Esophagus muscularis mucosa (tissue), 4 donors: ENCODE results near the gene LRMDA. TPM values are rescaled to one million over a fixed set of nuclear protein-coding genes. Genes with fewer than 3 reads are reported as not detected.
A peak's percentile ranks its signal among the peaks of the same experiment; 100 is the strongest.

Source experiments
- DNase-seq: peaks from one replicate; pipeline ENCODE4 v3.0.0-alpha.2; 2017; ENCODE audit errors: extremely low spot score
- H3K27ac ChIP-seq, 4 donors: fragments of 200-600 bp; sonication (generic); replicated peaks in 1 of 4; 1 replicate in 3 of 4; 2 replicates in 1 of 4; pipeline ENCODE4 v1.5.1; 2016 to 2019; ENCODE audit warnings: mild to moderate bottlenecking in 1 of 4
- H3K27me3 ChIP-seq, 4 donors: fragments of 200-600 bp; sonication (generic); one replicate each; pipeline versions ENCODE4 v1.5.1 to v1.6.0; 2016 to 2019
- H3K36me3 ChIP-seq, 4 donors: fragments of 200-600 bp; sonication (generic); one replicate each; pipeline ENCODE4 v1.5.1; 2016 to 2019
- H3K4me1 ChIP-seq, 4 donors: fragments of 200-600 bp; sonication (generic); one replicate each; pipeline ENCODE4 v1.5.1; 2016 to 2019
- H3K4me3 ChIP-seq, 4 donors: fragments of 200-600 bp; sonication (generic); 1 replicate in 2 of 4; 2 replicates in 2 of 4; pipeline ENCODE4 v1.5.1; 2016 to 2019; ENCODE audit warnings: mild to moderate bottlenecking in 4 of 4, moderate library complexity in 1 of 4
- H3K9me3 ChIP-seq, 4 donors: fragments of 200-600 bp; sonication (generic); 1 replicate in 3 of 4; 2 replicates in 1 of 4; pipeline ENCODE4 v1.5.1; 2016 to 2019
- EP300 ChIP-seq: sonication (generic); formaldehyde crosslinking; IDR thresholded peaks from one replicate; pipeline ENCODE4 v1.6.1; 2017; ENCODE audit warnings: antibody characterized with exemption
- POLR2A ChIP-seq: fragments of 450-650 bp; IDR thresholded peaks from one replicate; pipeline ENCODE4 v1.6.1; 2017; ENCODE audit warnings: antibody characterized with exemption, moderate library complexity, mild to moderate bottlenecking, low read depth
- POLR2AphosphoS5 ChIP-seq, 2 donors: sonication (generic); formaldehyde crosslinking; IDR thresholded peaks; one replicate each; pipeline ENCODE4 v1.6.1; 2017; ENCODE audit warnings: antibody characterized with exemption in 2 of 2
- WGBS: methylation state at CpG from one replicate; pipeline ENCODE4 v1.1.5; 2018; 5-methylcytosine and 5-hydroxymethylcytosine counted together
- intact Hi-C: fragments of 100-400 bp; cut with DNase I; formaldehyde crosslinking; loops from one replicate; pipeline ENCODE4 v1.15.1; 2023
- total RNA-seq, 4 donors: library from RNA; depleted of rRNA; stranded (reverse); fragments of >200 nt; gene quantifications; one replicate each; pipeline versions ENCODE4 v1.1.0 to v1.2.1, GENCODE V29; 2016
- TF ChIP-seq, protein P1 (sequence below), 3 experiments: fragments of 200-600 bp in 2 of 3; fragments of 450-650 bp in 1 of 3; sonication (generic) in 2 of 3; IDR thresholded peaks; one replicate each; pipeline ENCODE4 v1.5.1; 2017 to 2019; ENCODE audit warnings: antibody characterized with exemption in 3 of 3, mild to moderate bottlenecking in 2 of 3, moderate library complexity in 1 of 3

LRMDA gene
- total RNA-seq, 4 donors from 2014 or later = 14.3 to 34.9 (median 26.5) TPM

DNA sequence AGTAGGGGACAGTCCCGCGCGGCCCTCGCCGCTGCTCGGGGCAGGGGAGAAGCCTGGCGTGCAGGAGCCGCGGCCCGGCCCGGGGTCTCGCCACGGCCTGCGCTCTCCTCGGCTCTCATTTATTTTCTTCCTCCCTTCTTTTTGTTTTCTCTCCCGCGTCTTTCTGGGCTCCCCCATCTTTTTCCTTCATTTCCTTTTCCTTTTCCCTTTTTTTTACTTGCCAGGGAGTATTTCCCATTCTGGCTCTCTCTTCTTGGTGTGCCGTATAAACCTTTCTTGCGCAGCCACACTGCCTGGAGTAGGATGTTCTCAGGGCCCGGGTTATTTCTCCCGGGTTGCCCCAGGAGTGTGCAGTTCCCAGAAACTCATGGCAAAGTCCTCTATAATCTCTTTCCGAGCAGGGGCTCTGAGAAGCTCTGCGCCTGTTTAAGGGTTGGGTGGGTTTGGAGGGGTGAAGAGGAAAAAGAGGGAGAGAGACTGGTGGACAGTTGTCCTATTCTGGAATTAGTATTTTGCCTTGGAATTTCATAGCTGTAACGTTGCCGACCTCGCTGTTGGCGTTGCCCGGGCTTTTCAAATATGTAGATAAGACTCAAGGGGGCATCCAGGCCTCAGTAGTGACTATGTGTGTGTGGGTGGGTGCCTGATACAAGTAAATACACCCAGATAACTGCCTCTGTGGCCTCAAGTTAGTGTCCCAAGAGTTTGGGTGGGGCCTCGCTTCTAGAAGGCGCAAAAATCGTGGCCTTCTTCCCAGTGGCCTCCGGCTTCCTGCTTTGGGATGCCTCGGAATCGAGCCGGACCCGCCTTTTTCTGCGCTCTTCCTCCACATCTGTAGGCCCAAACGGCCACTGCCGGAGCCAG, 25.6 kb upstream of the LRMDA start:
- no peaks in the 10 kb centered on the region for H3K36me3 ChIP-seq
- WGBS = 75% methylated on average over 37 of the region's 39 CpGs
- no peak for DNase-seq
- peaks cover 0 to 11% (median 0%) of the 10 kb centered on the region in 4 donors for H3K27me3 ChIP-seq
- H3K9me3 ChIP-seq = no peaks in the 10 kb centered on the region
- peak overlapping the region; percentile 99 to 100 (median 100) for H3K27ac ChIP-seq
- intact Hi-C loops = loop anchor here (5.0 to 10.0 kb wide), 3 partner anchors 101 to 681 kb away; no protein-coding TSS in a partner anchor
- H3K4me3 ChIP-seq = peak overlapping the region; percentile 86 to 100 (median 96)
- peaks cover 20 to 68% (median 61%) of the 10 kb centered on the region in 4 donors for H3K4me1 ChIP-seq
- no peak for TF ChIP-seq POLR2AphosphoS5 (IDR thresholded peaks at IDR 0.05)
- no peak for TF ChIP-seq EP300
- TF ChIP-seq POLR2A = no peak
- TF ChIP-seq, protein P1, sequence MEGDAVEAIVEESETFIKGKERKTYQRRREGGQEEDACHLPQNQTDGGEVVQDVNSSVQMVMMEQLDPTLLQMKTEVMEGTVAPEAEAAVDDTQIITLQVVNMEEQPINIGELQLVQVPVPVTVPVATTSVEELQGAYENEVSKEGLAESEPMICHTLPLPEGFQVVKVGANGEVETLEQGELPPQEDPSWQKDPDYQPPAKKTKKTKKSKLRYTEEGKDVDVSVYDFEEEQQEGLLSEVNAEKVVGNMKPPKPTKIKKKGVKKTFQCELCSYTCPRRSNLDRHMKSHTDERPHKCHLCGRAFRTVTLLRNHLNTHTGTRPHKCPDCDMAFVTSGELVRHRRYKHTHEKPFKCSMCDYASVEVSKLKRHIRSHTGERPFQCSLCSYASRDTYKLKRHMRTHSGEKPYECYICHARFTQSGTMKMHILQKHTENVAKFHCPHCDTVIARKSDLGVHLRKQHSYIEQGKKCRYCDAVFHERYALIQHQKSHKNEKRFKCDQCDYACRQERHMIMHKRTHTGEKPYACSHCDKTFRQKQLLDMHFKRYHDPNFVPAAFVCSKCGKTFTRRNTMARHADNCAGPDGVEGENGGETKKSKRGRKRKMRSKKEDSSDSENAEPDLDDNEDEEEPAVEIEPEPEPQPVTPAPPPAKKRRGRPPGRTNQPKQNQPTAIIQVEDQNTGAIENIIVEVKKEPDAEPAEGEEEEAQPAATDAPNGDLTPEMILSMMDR (IDR thresholded peaks at IDR 0.05) = no peak

DNA sequence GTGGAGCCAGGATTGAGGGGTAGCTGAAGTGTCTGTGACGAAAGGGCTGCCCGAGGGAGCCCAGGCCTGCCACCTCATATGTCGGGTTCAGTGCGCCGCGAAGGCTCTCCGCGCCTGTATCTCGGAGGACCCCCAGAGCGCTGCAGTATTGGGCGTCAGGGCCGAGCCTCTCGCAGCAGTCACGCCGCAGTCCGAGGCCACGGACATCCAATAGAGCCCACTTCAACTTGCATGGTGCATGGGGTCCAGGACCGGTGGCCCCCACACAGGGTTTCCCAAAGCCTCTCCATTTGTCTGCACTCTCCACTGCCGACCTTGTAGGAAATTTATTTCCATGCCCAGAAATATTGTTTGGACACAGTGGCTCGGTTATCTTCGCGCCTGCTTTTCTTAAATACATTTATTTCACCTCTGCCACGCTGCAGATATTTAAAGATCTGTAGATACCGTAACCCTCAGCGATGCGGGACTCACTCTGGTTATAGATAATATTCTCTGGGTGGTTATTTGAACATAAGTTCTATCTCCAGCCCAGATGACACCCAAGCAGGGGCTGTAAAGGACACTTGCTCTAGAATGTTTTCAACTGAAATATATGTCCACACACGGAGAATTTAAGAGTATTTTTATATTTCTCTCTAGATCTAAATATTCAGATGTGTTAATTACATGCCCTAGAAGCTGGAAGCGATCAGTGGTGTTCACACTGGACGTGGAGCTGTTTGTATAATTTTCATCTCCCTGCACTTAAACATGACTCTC, 24.8 kb upstream of the LRMDA start:
- H3K4me1 ChIP-seq = peaks cover 20 to 68% (median 61%) of the 10 kb centered on the region in 4 donors
- H3K4me3 ChIP-seq = peak overlapping the region; percentile 78 to 97 (median 90)
- 92% methylated on average over 25 of the region's 29 CpGs for WGBS
- H3K27ac ChIP-seq = peak overlapping the region; percentile 99 to 100 (median 100)
- no peaks in the 10 kb centered on the region for H3K36me3 ChIP-seq
- DNase-seq = no peak
- intact Hi-C loops = loop anchor here (5.0 to 10.0 kb wide), 3 partner anchors 101 to 681 kb away; no protein-coding TSS in a partner anchor
- peaks cover 0 to 11% (median 0%) of the 10 kb centered on the region in 4 donors for H3K27me3 ChIP-seq
- H3K9me3 ChIP-seq = no peaks in the 10 kb centered on the region
- TF ChIP-seq, protein P1 (IDR thresholded peaks at IDR 0.05) = no peak
- TF ChIP-seq EP300 (no peak), POLR2A (no peak), POLR2AphosphoS5 (IDR thresholded peaks at IDR 0.05) (no peak)

DNA sequence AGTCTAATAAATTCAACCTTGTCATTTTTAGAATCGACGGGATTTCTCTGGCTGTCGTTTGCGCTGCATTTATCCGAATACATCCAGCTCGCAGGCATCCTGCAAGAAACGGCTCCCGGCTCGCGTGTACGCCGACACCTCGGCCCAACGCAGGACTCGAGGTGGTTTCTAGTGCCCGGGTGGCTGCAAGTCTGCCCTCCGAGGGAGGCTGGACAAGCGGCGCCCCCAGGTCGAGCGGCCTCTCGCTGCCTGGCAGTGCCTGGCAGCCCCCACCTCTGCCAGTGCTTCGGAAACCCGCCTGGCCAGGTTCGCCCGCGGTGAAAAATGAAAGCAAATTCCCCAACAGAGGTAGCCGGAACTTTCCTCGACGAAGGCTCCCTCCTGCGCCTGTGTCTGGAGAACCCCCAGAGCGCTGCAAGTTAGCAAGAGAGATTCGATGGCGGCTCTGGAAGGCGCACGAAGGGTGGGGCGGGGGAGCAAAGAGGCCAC, 24.2 kb upstream of the LRMDA start:
- Histone ChIP-seq H3K9me3 (no peaks in the 10 kb centered on the region), H3K36me3 (no peaks in the 10 kb centered on the region), H3K27ac (peak overlapping the region; percentile 99 to 100 (median 100)), H3K27me3 (peaks cover 0 to 11% (median 0%) of the 10 kb centered on the region in 4 donors), H3K4me1 (peaks cover 20 to 68% (median 61%) of the 10 kb centered on the region in 4 donors), H3K4me3 (peak overlapping the region; percentile 78 to 93 (median 82))
- DNase-seq = no peak
- TF ChIP-seq, protein P1 (IDR thresholded peaks at IDR 0.05) = peak in 2 of 3 experiments; percentile 6 to 10
- no peak for TF ChIP-seq EP300
- WGBS = 47% methylated on average over 18 of the region's 37 CpGs
- intact Hi-C loops = loop anchor here (5.0 to 10.0 kb wide), 3 partner anchors 100 to 680 kb away; no protein-coding TSS in a partner anchor

DNA sequence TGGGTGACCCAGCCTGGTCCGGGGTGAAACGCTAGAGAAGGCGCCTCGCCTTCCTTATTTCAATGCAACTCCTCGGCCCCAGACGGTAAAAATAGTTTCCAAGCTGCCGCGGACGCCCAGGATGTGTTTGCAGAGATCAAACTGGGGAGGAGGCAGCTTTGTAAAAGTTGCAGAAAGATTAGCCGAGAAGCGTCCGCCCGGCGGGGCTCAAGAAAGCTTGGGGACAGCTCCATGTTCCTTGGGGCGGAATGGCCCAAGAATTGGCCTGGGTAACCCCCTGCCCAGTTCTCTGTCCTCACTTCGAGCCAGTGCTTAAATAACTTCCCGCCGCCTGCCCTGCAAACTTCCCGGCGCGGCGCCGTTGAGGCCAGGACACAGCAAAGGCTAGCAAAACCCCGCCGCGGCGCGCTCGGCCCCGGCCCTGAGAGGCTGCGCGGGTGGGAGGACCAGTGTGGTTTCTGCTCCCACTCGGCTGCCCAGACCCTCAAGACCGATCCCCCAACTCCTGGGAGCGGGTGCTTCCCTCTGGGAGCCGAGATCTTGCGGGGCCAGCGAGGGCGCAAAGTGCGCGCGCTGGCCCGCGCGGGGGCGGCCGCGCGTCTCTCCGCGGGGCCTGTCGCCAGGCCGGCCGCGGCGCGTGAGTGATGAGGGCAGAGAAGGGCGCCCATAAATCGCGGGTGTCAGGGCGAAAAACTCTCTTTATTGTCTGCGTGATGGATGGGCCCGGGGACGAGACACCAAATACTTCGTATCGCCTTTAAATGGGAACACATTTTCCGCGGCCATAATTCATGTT, 23.5 kb upstream of the LRMDA start:
- 32% methylated on average over 45 of the region's 68 CpGs for WGBS
- Histone ChIP-seq H3K9me3 (no peaks in the 10 kb centered on the region), H3K27ac (peak overlapping the region; percentile 99 to 100 (median 100)), H3K4me1 (peaks cover 20 to 67% (median 60%) of the 10 kb centered on the region in 4 donors), H3K27me3 (peaks cover 0 to 11% (median 0%) of the 10 kb centered on the region in 4 donors), H3K36me3 (no peaks in the 10 kb centered on the region), H3K4me3 (peak overlapping the region; percentile 78 to 93 (median 82))
- no peak for DNase-seq
- TF ChIP-seq EP300 = no peak
- TF ChIP-seq POLR2AphosphoS5 (IDR thresholded peaks at IDR 0.05) = peak in 1 of 2 donors; percentile 13
- TF ChIP-seq POLR2A = no peak
- TF ChIP-seq, protein P1 (IDR thresholded peaks at IDR 0.05) = peak; percentile 4 to 31 (median 24)
- intact Hi-C loops = loop anchor here (5.0 to 10.0 kb wide), 3 partner anchors 99 to 679 kb away; no protein-coding TSS in a partner anchor
